Activated T-cell treated with anti-CD3 and anti-CD28 coated beads, Interleukin-2, amount 50 U/mL, for 48 hours (primary cell): ENCODE data around the gene APOL2.
"Not testable (repeated sequence)": the region's sequence is repeated elsewhere in the genome, so short reads cannot be mapped to it uniquely, and the experiment has no call there.

Source experiments
- DNase-seq, 2 experiments: peaks; one replicate each; pipeline ENCODE4 v3.0.0-alpha.2; 2020

The APOL2 gene

DNA sequence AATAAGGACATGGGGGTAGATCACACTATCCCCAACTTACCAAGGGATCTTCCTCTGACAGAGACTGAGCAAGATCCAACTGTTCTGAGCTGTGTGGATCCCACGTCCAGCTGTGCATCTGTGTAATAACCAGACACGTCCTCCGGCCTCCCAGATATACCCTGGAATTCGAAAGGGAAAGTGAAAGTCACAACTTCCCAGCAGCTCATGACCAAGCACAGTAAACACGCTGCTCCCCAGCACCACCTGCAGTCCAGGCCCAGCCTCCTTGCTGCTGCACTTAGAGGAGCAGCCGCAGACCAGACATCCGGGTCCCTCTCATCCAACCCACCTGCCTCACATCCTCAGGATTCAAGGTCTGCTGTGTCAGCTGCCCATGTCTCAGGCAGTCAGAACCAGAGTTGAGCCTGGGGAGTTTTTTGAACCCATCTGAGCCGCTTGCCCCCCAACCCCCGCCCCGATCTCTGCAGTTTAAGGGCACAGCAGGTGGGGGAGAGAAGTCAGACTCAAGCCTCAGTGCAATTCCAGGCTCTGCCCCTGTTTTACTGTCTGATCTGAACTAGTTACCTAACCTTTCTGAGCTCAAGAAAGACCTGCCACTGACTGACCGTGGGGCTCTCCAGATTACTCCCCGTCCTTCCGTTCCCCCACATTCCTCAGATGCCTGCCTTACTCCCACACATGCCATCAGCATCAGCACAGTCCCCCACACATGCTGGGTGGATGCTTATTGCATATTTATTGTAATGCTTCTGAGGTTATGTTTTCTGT is at the start of gene APOL2:
APOL2 (minus strand) TSS at position 127 of the 771 bp plus-strand sequence. CDS start 6,365 bp downstream, outside the sequence.
- peak; percentile 87 to 89 for DNase-seq

GRCh38 chr22:36288571-36289405 is 49.5 kb upstream of the APOL2 start:
- no peak for DNase-seq

DNA sequence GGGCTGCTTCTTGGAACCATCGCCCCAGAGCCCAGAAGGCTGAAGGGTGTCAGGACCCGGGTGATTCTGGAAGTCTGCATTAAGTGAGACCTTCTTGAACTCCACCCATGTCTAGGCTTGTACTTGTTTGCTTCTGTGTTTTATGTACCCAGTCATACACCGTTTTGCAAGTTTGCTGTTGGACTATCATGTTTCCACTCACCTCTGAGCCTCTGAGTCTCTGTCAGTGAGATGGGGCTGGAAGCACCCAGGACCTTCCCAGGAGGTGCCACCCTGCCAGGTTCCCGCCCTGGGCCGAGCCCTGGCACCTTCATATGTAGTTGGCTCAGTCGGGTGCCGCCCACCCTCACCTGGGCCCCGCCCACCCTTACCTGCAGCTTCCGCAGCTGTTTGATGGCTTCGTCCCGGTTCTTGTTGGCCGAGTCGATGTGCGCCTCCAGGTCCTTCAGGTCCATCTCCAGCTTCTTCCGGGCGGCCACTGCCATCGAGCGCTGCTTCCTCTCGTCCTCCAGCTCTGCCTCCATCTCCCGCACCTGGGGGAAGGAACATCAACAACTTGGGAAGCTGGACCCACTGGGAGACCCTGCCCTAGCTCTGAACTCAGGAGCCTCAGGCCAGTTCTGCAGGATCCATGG is 48.7 kb upstream of the APOL2 start:
- no peak for DNase-seq

- DNase-seq, result peak; percentile 79 to 84
Measured at GRCh38 chr22:36286096-36286957, 47.0 kb upstream of the APOL2 start.

GRCh38 chr22:36285545-36285944 is 46.2 kb upstream of the APOL2 start:
- DNase-seq, result no peak

DNA sequence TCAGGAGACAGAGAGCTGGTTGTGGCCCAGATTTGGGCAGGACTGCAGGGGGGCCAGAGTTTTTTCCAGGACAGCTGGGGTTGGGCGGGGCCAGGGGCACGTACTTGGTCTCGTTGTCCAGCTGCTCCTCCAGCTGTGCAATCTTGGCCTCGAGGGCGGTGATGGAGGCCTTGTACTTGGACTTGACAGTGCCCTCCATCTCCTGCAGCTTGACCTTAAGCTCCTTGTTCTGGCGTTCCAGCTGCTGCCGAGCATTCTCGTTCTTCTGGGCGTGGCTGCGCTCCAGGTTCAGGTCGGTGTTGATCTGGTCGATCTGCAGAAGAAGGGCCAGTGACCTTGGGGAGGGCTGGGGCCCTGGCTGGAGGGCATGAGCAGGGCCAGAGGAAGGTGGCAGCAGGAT is 45.7 kb upstream of the APOL2 start:
- no peak for DNase-seq

- DNase-seq, result no peak
Measured at GRCh38 chr22:36284171-36284571, 44.8 kb upstream of the APOL2 start.

DNA sequence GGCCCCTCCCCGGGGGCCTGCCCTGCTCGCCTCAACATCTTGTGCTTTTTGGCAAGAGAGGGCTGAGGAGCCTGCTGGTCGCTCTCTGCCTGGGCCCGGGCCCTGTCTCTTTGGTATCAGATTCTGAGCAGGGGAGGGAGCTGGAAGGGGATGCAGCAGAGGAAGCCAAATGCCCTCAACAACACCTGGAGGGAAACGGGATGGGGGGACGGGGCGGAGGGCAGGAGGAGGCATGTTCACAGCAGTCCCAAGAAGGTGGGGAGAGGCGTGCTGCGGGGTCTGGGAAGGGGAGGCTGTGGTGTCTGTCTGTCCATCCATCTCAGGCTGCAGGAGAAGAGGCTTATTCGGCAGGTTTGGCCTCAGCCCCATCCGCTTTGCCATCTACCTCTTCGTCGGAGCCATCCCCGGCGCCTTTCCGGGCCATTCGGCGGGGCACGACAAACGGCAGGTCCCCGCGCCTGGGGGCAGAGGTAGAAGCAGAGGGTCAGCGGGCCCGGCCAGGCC is 43.1 kb upstream of the APOL2 start:
- no peak for DNase-seq

- DNase-seq, result no peak
Measured at GRCh38 chr22:36281781-36282327, 42.5 kb upstream of the APOL2 start.

- no peak for DNase-seq
Measured at GRCh38 chr22:36280379-36280778, 41.1 kb upstream of the APOL2 start.

- DNase-seq, result no peak
Measured at GRCh38 chr22:36279219-36279666, 39.9 kb upstream of the APOL2 start.

DNA sequence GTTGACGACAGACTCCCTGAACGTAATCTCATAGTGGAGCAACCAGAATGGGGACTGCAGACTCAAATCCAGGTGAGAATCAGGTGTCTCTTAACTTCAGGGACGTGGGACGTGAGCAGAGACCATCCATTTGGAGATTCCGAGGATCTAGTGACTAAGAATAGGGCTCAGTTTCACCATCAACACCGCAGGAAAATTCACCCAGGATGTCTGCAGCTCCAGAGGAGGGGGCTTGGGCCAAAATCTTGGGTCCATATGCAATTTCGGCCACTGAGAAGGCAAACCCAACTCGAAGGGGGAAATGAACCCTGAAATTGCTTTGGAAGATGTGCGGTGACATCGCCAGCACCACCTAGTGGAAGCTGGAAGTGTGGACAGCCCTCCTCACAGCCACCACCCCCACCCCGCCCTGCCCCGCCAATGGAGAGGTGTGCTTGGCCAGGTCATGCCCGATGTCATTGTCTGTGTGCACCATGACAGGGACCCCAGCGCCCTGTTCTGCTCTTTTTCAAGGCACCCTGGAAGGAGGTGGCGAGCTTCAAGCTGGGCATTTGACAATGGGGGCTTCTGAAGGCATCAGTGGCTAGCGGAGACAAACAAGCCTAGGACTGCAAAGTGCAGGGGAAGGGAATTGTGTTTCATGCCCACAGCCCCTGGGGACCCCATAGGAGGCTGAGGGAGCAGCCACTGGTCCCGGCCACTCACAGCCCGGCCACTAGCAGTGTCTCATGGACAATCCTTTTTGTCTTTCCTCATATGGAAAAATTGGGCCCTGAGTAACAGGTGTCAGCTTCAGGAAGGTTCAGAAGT is 38.4 kb upstream of the APOL2 start:
- DNase-seq, result peak; percentile 78 to 83

DNA sequence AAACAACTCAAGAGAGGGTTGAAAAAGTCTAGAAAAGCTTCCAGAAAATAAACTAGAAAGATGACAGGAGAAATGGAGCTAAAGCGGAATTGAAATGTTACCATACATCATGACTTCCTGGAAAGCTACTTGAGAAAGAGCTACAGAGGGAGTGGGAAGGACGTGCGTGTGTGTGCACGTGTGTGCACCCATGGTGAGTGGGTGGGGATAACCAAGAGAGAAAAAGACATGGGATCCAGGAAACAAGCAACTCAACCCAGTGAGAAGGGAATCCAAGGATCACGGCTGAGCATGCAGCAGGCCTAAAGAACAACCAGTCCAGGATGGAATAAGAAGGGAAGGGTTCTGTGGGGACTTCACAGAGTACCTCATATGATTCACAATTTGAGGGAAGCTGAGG is 35.2 kb upstream of the APOL2 start:
- DNase-seq, result no peak

DNA sequence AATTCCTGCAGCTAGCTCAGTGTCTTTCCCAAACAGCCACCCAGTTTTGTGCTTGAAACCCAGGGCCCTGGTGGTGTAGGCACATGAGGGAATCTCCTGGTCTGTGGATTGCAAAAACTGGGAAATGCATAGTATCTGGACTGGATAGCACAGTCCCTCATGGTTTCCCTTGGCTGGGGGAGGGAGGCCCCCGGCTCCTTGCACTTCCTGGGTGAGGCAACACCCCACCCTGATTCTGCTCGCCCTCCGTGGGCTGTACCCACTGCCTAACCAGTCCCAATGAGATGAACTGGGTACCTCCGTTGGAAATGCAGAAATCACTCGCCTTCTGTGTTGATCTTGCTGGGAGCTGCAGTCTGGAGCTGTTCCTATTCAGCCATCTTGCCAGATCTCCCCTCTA is 32.6 kb upstream of the APOL2 start:
- DNase-seq, result not testable (repeated sequence)

- DNase-seq, result not testable (repeated sequence)
Measured at GRCh38 chr22:36271231-36271630, 31.9 kb upstream of the APOL2 start.

- no peak for DNase-seq
Measured at GRCh38 chr22:36267896-36268485, 28.7 kb upstream of the APOL2 start.

DNA sequence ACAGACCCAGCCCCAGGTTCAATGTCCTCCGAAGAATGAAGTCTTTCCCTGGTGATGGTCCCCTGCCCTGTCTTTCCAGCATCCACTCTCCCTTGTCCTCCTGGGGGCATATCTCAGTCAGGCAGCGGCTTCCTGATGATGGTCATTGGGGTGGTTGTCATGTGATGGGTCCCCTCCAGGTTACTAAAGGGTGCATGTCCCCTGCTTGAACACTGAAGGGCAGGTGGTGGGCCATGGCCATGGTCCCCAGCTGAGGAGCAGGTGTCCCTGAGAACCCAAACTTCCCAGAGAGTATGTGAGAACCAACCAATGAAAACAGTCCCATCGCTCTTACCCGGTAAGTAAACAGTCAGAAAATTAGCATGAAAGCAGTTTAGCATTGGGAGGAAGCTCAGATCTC is 27.7 kb upstream of the APOL2 start:
- DNase-seq, result no peak

GRCh38 chr22:36263886-36264664 is 24.7 kb upstream of the APOL2 start:
- DNase-seq, result peak in 1 of 2 experiments; percentile 13

DNA sequence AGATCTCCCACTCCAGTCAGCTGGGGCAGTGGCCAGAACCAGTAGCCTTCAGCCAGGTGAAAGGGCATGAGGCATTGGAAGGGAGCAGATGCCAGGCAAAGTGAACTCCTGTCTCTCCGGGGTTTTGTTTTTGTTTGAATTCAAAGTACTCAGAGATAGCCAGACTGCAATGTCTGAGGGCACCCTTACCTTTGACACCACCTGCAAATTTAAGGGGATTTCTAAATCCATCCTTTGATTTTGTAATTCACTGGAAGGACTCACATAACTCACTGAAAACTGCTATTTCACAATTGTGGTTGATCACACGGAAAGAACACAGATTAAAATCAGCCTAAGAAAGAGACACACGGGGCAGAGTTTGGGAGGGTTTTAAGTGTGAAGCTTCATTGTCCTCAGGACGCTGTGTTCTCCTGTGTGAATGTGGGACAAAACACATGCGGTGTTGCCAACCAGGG is 23.9 kb upstream of the APOL2 start:
- not testable (repeated sequence) for DNase-seq

GRCh38 chr22:36262307-36262706 is 23.0 kb upstream of the APOL2 start:
- not testable (repeated sequence) for DNase-seq
